ENCODE data around the gene GDF9. TPM values are rescaled to one million over a fixed set of nuclear protein-coding genes. Genes with fewer than 3 reads are reported as not detected.

The GDF9 gene
- total RNA-seq, 1 experiment from 2014 or later: 0.49 TPM

DNA sequence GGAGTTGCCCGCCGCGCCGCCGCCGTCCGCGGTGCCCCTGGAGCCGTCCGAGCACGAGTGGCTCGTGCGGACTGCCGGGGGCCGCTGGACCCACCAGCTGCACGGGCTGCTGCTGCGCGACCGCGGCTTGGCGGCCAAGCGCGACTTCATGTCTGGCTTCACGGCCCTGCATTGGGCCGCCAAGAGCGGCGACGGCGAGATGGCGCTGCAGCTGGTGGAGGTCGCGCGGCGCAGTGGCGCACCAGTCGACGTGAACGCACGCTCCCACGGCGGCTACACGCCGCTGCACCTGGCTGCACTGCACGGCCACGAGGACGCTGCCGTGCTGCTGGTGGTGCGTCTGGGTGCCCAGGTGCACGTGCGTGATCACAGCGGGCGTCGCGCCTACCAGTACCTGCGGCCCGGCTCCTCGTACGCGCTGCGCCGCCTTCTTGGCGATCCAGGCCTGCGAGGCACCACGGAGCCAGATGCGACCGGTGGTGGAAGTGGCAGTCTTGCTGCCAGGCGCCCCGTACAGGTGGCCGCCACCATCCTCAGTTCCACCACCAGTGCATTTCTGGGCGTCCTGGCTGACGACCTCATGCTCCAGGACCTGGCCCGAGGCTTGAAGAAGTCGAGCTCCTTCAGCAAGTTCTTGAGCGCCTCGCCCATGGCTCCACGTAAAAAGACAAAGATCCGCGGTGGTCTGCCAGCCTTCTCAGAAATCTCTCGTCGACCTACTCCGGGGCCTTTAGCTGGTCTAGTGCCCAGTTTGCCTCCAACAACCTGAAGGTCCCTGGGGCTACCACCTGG is 51.6 kb downstream of the GDF9 start (continued):
- TF ChIP-seq, protein P1, sequence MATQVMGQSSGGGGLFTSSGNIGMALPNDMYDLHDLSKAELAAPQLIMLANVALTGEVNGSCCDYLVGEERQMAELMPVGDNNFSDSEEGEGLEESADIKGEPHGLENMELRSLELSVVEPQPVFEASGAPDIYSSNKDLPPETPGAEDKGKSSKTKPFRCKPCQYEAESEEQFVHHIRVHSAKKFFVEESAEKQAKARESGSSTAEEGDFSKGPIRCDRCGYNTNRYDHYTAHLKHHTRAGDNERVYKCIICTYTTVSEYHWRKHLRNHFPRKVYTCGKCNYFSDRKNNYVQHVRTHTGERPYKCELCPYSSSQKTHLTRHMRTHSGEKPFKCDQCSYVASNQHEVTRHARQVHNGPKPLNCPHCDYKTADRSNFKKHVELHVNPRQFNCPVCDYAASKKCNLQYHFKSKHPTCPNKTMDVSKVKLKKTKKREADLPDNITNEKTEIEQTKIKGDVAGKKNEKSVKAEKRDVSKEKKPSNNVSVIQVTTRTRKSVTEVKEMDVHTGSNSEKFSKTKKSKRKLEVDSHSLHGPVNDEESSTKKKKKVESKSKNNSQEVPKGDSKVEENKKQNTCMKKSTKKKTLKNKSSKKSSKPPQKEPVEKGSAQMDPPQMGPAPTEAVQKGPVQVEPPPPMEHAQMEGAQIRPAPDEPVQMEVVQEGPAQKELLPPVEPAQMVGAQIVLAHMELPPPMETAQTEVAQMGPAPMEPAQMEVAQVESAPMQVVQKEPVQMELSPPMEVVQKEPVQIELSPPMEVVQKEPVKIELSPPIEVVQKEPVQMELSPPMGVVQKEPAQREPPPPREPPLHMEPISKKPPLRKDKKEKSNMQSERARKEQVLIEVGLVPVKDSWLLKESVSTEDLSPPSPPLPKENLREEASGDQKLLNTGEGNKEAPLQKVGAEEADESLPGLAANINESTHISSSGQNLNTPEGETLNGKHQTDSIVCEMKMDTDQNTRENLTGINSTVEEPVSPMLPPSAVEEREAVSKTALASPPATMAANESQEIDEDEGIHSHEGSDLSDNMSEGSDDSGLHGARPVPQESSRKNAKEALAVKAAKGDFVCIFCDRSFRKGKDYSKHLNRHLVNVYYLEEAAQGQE (IDR thresholded peaks at IDR 0.05; ENCODE audit: low read depth): no peak
- TF ChIP-seq YY1 (IDR thresholded peaks at IDR 0.05; ENCODE audit: extremely low read depth, insufficient replicate concordance, low read depth, low read length) (no peak), SP1 (IDR thresholded peaks at IDR 0.05; ENCODE audit: low read depth) (no peak)

DNA sequence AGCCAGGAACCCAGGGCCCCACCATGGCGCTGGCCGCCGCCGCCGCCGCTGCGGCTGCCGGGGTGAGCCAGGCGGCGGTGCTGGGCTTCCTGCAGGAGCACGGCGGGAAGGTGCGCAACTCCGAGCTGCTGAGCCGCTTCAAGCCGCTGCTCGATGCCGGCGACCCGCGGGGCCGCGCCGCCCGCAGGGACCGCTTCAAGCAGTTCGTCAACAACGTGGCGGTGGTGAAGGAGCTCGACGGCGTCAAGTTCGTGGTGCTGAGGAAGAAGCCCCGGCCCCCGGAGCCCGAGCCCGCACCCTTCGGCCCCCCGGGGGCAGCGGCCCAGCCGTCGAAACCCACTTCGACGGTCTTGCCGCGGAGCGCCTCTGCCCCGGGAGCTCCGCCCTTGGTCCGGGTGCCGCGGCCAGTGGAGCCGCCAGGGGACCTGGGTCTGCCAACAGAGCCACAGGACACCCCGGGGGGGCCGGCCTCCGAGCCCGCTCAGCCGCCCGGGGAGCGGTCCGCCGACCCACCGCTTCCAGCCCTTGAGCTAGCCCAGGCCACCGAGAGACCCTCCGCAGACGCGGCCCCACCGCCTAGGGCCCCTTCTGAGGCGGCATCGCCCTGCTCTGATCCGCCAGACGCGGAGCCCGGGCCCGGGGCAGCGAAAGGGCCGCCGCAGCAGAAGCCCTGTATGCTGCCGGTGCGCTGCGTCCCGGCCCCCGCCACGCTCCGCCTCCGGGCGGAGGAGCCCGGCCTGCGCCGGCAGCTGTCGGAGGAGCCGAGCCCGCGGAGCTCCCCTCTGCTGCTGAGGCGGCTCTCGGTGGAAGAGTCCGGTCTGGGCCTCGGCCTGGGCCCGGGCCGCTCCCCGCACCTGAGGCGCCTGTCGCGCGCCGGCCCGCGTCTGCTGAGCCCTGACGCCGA is 52.4 kb downstream of the GDF9 start:
- ChIA-PET RAD21 (ENCODE audit: low non-redundant PET in 1 of 2, low total read pairs in 2 of 2, uncharacterized antibody in 2 of 2, unreplicated experiment in 2 of 2) (no interaction called here), POLR2A (no interaction called here), CTCF (interaction anchor here (1.0 kb wide), 1 partner anchor 288 kb away, joined by 3 read pairs; no protein-coding TSS in a partner anchor)
- Histone ChIP-seq H4K20me1 (ENCODE audit: insufficient read depth) (no peaks in the 10 kb centered on the region), H3K79me2 (ENCODE audit: insufficient read depth, low read length) (no peaks in the 10 kb centered on the region), H3K4me3 (replicated peaks in 1 of 2; ENCODE audit: low read depth in 1 of 2, low read length in 2 of 2) (peak overlapping the region in 1 of 2 experiments; percentile 62; a peak in 1 of 4 replicates), H3K4me1 (ENCODE audit: control insufficient read depth in 1 of 2, insufficient read depth in 2 of 2, low read length in 2 of 2) (peaks cover 0 to 8% of the 10 kb centered on the region in 2 experiments; a peak in 3 of 4 replicates), H3K9me2 (ENCODE audit: insufficient read depth) (no peaks in the 10 kb centered on the region), H3K9me3 (ENCODE audit: control insufficient read depth in 1 of 2, insufficient read depth in 1 of 2, low read depth in 1 of 2, low read length in 2 of 2) (no peaks in the 10 kb centered on the region), H3K9ac (ENCODE audit: low read length) (no peak overlapping the region), H3K36me3 (ENCODE audit: control insufficient read depth in 1 of 2, insufficient read depth in 2 of 2, low read length in 2 of 2) (no peaks in the 10 kb centered on the region), H3K27ac (ENCODE audit: low read depth, low read length) (no peak overlapping the region), H3K27me3 (ENCODE audit: insufficient read depth, low read length) (no peaks in the 10 kb centered on the region), H2AFZ (ENCODE audit: low read depth, low read length, poor library complexity, severe bottlenecking) (no peak overlapping the region), H3K4me2 (ENCODE audit: low read length) (peak overlapping the region; percentile 87)
- intact Hi-C loops (cut with micrococcal nuclease): no loop called here
- TF ChIP-seq EZH2phosphoT487 (IDR thresholded peaks at IDR 0.05; ENCODE audit: borderline replicate concordance) (no peak), SIN3A (IDR thresholded peaks at IDR 0.05; ENCODE audit: low read depth) (no peak), CEBPB (IDR thresholded peaks at IDR 0.05; ENCODE audit: low read depth) (no peak)
- BruUV-seq (replicated peaks): no TSS peak
- ATAC-seq (peak; percentile 68), DNase-seq (ENCODE audit: low read depth, low spot score) (no peak)

All from HCT116 (cell line).